Mammary epithelial cell (primary cell): ENCODE measurements around the gene TJP2.

Experiments used
- CTCF ChIP-seq, 2 donors: IDR thresholded peaks in 1 of 2; conservative IDR thresholded peaks in 1 of 2; 2 replicates each; pipeline ENCODE4 v1.5.1; 2011 to 2012; ENCODE audit warnings: inconsistent platforms in 2 of 2, low read length in 2 of 2, mild to moderate bottlenecking in 2 of 2, control low read depth in 1 of 2, low read depth in 1 of 2; ENCODE audit not compliant: insufficient read depth in 1 of 2; ENCODE audit errors: extremely low read depth in 1 of 2
- EZH2 ChIP-seq: IDR thresholded peaks from 2 replicates; pipeline ENCODE4 v1.6.1; 2012; ENCODE audit warnings: low read length, inconsistent platforms, borderline replicate concordance

- TF ChIP-seq CTCF (conservative IDR thresholded peaks at IDR 0.05 in 1 of 2, IDR thresholded peaks at IDR 0.05 in 1 of 2; ENCODE audit: extremely low read depth in 1 of 2, insufficient read depth in 1 of 2, low read depth in 1 of 2, low read length in 2 of 2) (no peak), EZH2 (no peak)
Measured at GRCh38 chr9:69190086-69190862, 16.2 kb downstream of the TJP2 start.
